OCI-LY3 (cell line): Measurements from ENCODE around the gene TERC.

Experiments
- H2AFZ ChIP-seq: fragments of 200-600, 300-600 bp; shearing (Covaris generic); 2 replicates; pipeline ENCODE4 v1.6.0; 2014; ENCODE audit warnings: antibody characterized with exemption, low read depth, low read length
- H3K27ac ChIP-seq: fragments of 200-600, 300-600 bp; sonication (generic); 2 replicates; pipeline ENCODE4 v1.5.1; 2014; ENCODE audit warnings: mild to moderate bottlenecking, low read length, moderate library complexity, mixed read lengths
- H3K27me3 ChIP-seq: fragments of 200-600, 300-600 bp; sonication (generic); 2 replicates; pipeline ENCODE4 v1.6.1; 2014; ENCODE audit warnings: low read depth, low read length, mixed read lengths
- H3K36me3 ChIP-seq: fragments of 200-600, 300-600 bp; sonication (generic); replicated peaks from 2 replicates; pipeline ENCODE3; 2014; ENCODE audit warnings: low read depth, low read length, mixed read lengths
- H3K4me1 ChIP-seq: fragments of 300-600, 200-600 bp; sonication (generic); 2 replicates; pipeline ENCODE4 v1.6.1; 2014; ENCODE audit warnings: low read length, mixed read lengths
- H3K4me2 ChIP-seq: fragments of 200-600, 300-600 bp; sonication (generic); 2 replicates; pipeline ENCODE4 v1.6.1; 2014; ENCODE audit warnings: low read length, mixed read lengths
- H3K4me3 ChIP-seq: fragments of 300-600, 200-600 bp; sonication (generic); 2 replicates; pipeline ENCODE4 v1.5.1; 2014; ENCODE audit warnings: antibody characterized with exemption, mild to moderate bottlenecking, low read length, moderate library complexity
- H3K79me2 ChIP-seq: fragments of 300-600, 200-600 bp; shearing (Covaris generic); 2 replicates; pipeline ENCODE4 v1.6.1; 2014; ENCODE audit warnings: mild to moderate bottlenecking, low read length, mixed read lengths
- H3K9ac ChIP-seq: fragments of 300-600, 200-600 bp; shearing (Covaris generic); 2 replicates; pipeline ENCODE4 v1.6.0; 2014; ENCODE audit warnings: mild to moderate bottlenecking, low read length, moderate library complexity
- H3K9me3 ChIP-seq: fragments of 200-600, 300-600 bp; shearing (Covaris generic); 2 replicates; pipeline ENCODE4 v1.6.1; 2014; ENCODE audit warnings: low read length, mixed read lengths; ENCODE audit not compliant: insufficient read depth
- H4K20me1 ChIP-seq: fragments of 200-600, 300-600 bp; sonication (generic); 2 replicates; pipeline ENCODE4 v1.6.1; 2016; ENCODE audit warnings: low read length, mixed read lengths; ENCODE audit not compliant: insufficient read depth
- EZH2phosphoT487 ChIP-seq: fragments of 200-600 bp; shearing (Covaris generic); IDR thresholded peaks from 2 replicates; pipeline ENCODE4 v1.6.1; 2018; ENCODE audit warnings: antibody characterized with exemption, mixed run types, low read depth
- TF ChIP-seq, protein P1 (sequence below): fragments of 200-600, 300-600 bp; sonication (generic); IDR thresholded peaks from 2 replicates; pipeline ENCODE4 v1.5.1; 2014; ENCODE audit warnings: antibody characterized with exemption, low read length, low read depth

TERC gene

DNA sequence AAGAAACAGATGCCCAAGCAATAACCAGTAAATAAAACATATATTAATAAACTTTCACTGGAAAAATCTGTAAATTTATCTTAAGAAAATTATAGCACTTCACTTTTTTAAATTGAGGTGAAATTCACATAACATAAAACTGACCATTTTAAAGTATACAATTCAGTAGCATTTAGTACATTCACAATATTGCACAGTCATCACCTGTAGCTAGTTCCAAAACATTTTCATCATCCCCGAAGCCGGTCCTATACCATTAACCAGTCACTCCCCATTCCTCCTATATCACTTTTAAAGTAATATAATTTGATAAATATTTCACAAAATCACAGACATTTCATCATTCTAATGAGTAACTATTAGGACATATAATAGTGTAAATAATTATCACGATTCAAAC is 39.8 kb upstream of the TERC start:
- no peak for TF ChIP-seq EZH2phosphoT487
- TF ChIP-seq, protein P1, sequence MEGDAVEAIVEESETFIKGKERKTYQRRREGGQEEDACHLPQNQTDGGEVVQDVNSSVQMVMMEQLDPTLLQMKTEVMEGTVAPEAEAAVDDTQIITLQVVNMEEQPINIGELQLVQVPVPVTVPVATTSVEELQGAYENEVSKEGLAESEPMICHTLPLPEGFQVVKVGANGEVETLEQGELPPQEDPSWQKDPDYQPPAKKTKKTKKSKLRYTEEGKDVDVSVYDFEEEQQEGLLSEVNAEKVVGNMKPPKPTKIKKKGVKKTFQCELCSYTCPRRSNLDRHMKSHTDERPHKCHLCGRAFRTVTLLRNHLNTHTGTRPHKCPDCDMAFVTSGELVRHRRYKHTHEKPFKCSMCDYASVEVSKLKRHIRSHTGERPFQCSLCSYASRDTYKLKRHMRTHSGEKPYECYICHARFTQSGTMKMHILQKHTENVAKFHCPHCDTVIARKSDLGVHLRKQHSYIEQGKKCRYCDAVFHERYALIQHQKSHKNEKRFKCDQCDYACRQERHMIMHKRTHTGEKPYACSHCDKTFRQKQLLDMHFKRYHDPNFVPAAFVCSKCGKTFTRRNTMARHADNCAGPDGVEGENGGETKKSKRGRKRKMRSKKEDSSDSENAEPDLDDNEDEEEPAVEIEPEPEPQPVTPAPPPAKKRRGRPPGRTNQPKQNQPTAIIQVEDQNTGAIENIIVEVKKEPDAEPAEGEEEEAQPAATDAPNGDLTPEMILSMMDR = no peak
- no peaks in the 10 kb centered on the region for H3K9me3 ChIP-seq
- H3K4me3 ChIP-seq = no peak overlapping the region
- no peak overlapping the region for H3K9ac ChIP-seq
- H3K4me1 ChIP-seq = no peaks in the 10 kb centered on the region
- H2AFZ ChIP-seq = no peak overlapping the region
- H3K27me3 ChIP-seq = no peaks in the 10 kb centered on the region
- no peak overlapping the region for H3K4me2 ChIP-seq
- H3K27ac ChIP-seq = no peak overlapping the region
- no peaks in the 10 kb centered on the region for H4K20me1 ChIP-seq
- no peaks in the 10 kb centered on the region for H3K79me2 ChIP-seq
- peaks cover 17% of the 10 kb centered on the region for H3K36me3 ChIP-seq

DNA sequence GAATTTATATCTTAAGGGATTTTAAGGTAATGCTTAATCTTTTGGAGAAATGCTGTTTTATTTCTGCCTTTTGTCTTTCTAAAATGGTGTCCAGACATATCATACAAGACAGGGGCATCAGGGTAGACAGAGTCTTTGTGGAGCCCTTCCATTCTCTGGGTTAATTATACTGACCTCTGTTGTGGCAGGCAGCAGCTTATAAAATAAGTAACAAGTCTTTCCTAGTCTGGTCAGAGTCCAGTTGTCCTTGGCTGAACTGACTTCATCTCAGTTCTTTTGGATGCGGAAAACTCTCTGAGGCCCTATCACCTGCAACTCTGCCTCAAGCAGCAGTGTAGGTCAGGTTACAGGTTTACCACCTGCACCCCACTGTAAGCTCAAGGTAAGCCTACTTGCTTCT is 27.5 kb upstream of the TERC start:
- no peaks in the 10 kb centered on the region; the same call in 1 of the 2 replicates for H3K4me1 ChIP-seq
- H3K27ac ChIP-seq = no peak overlapping the region
- no peak overlapping the region for H3K9ac ChIP-seq
- no peak overlapping the region for H3K4me3 ChIP-seq
- no peaks in the 10 kb centered on the region for H3K27me3 ChIP-seq
- H3K4me2 ChIP-seq = no peak overlapping the region
- no peak for TF ChIP-seq EZH2phosphoT487
- TF ChIP-seq, protein P1 = no peak
- no peaks in the 10 kb centered on the region for H3K9me3 ChIP-seq
- no peaks in the 10 kb centered on the region for H3K79me2 ChIP-seq
- no peak overlapping the region for H2AFZ ChIP-seq
- H4K20me1 ChIP-seq = no peaks in the 10 kb centered on the region
- H3K36me3 ChIP-seq = peaks cover 19% of the 10 kb centered on the region

DNA sequence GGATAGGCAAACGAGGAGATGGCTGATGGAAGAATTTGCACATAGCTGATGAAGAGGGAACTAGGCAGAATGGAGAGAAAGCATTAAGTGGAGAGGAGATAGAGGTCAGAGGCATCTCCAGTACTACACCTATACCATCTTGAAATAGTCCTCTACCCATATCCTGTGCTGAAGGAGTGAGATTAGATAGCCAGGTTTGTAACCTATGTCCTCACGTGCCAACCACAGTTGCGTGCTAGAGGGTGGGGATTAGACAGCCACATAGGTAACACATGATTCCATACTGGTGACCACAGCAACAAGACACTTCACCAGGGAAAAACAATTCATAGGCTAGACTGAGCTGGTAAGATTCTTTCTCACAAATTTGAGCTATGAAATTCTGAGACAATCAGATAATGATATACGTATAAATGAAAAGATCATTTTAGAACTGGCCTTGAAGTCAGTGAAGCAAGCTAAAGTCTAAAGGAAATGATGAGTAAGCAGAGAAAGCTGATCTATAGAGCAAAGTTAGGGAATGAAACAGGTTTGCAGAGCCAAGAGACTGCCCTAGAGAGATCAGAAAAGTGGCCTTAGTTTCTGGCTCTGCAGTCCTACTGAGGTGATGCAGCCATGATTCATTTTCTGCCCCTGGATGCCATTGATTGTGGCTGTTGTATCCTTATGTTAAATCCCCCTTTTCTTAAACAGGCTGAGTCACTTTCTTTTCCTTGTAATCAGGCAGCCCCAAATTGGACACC is 26.0 kb upstream of the TERC start:
- peaks cover 27% of the 10 kb centered on the region for H3K36me3 ChIP-seq
- H3K27me3 ChIP-seq = no peaks in the 10 kb centered on the region
- no peaks in the 10 kb centered on the region for H3K79me2 ChIP-seq
- no peak overlapping the region for H3K4me2 ChIP-seq
- no peaks in the 10 kb centered on the region for H3K9me3 ChIP-seq
- H4K20me1 ChIP-seq = no peaks in the 10 kb centered on the region
- no peaks in the 10 kb centered on the region for H3K4me1 ChIP-seq
- H3K9ac ChIP-seq = no peak overlapping the region
- no peak overlapping the region for H3K4me3 ChIP-seq
- H2AFZ ChIP-seq = no peak overlapping the region
- no peak overlapping the region for H3K27ac ChIP-seq
- TF ChIP-seq, protein P1 = no peak
- TF ChIP-seq EZH2phosphoT487 = no peak

DNA sequence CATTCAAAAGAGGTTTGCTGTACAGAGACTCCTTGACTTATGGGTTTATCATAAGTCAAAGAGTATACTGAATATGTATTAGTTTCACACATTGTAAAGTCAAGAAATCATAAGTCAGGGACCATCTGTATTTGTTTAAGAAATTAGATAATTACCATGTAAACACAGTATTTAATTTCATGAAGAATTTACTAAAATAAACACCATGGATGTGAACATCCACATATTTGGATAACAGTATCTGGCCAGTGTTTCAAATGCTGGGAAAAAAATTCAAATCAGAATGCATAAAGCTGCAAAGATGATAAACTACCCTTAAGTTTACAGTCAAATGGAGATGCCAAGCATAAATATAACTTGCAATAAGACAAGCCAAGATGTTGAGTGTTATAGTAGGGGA is 25.4 kb upstream of the TERC start:
- Histone ChIP-seq H3K27ac (no peak overlapping the region), H3K4me3 (no peak overlapping the region), H3K27me3 (no peaks in the 10 kb centered on the region), H3K9ac (no peak overlapping the region), H4K20me1 (no peaks in the 10 kb centered on the region), H2AFZ (no peak overlapping the region), H3K9me3 (no peaks in the 10 kb centered on the region), H3K36me3 (peaks cover 32% of the 10 kb centered on the region), H3K4me2 (no peak overlapping the region), H3K4me1 (no peaks in the 10 kb centered on the region), H3K79me2 (no peaks in the 10 kb centered on the region)
- TF ChIP-seq, protein P1 = no peak
- TF ChIP-seq EZH2phosphoT487 = no peak
